Calu3 (cell line): ENCODE data around the gene NUP210. TPM values are rescaled to one million over a fixed set of nuclear protein-coding genes. Genes with fewer than 3 reads are reported as not detected.

Experiments
- BruUV-seq: library from RNA; stranded (reverse); fragments of 400-500 nt; replicated peaks from 2 replicates; lab custom pipeline; 2021; lab: Mats Ljungman, UMichigan
- CTCF ChIA-PET: fragments of 300-600 bp; sonication (Branson Sonifier 250); formaldehyde crosslinking; loops from one replicate; lab custom pipeline; 2022; ENCODE audit warnings: antibody characterized with exemption; lab: Charles Lee
- DNase-seq: peaks from one replicate; pipeline ENCODE4 v3.0.0; 2022
- H3K27ac Mint-ChIP-seq: one replicate; pipeline ENCODE4 v1.8.0; 2022; ENCODE audit warnings: mixed read lengths; ENCODE audit not compliant: unreplicated experiment
- H3K27me3 Mint-ChIP-seq: one replicate; pipeline ENCODE4 v1.8.0; 2022; ENCODE audit warnings: mixed read lengths; ENCODE audit not compliant: unreplicated experiment
- H3K36me3 Mint-ChIP-seq: one replicate; pipeline ENCODE4 v1.8.0; 2022; ENCODE audit warnings: mild to moderate bottlenecking, moderate library complexity, mixed read lengths; ENCODE audit not compliant: insufficient read depth, unreplicated experiment
- H3K4me1 Mint-ChIP-seq: one replicate; pipeline ENCODE4 v1.8.0; 2022; ENCODE audit warnings: mild to moderate bottlenecking, low read depth, mixed read lengths; ENCODE audit not compliant: unreplicated experiment
- H3K4me3 Mint-ChIP-seq: one replicate; pipeline ENCODE4 v1.8.0; 2022; ENCODE audit warnings: mild to moderate bottlenecking, low read depth, moderate library complexity, mixed read lengths; ENCODE audit not compliant: unreplicated experiment
- H3K9me3 Mint-ChIP-seq: one replicate; pipeline ENCODE4 v1.8.0; 2022; ENCODE audit warnings: low read depth, mixed read lengths; ENCODE audit not compliant: unreplicated experiment
- intact Hi-C: fragments of 100-400 bp; cut with micrococcal nuclease; formaldehyde crosslinking; loops from one replicate; pipeline ENCODE4 v1.10.0; 2022; ENCODE audit not compliant: unreplicated experiment
- total RNA-seq: library from RNA; stranded (reverse); gene quantifications from 2 replicates; pipeline ENCODE4 v1.2.3, GENCODE V29; 2022
- TF ChIP-seq, protein P1 (sequence below): fragments of 200-600 bp; IDR thresholded peaks from one replicate; pipeline ENCODE4 v1.8.0; 2022; ENCODE audit warnings: antibody characterized with exemption; ENCODE audit not compliant: unreplicated experiment

The NUP210 gene
- total RNA-seq, 1 experiment from 2014 or later: 76.9 TPM

- H3K4me1 Mint-ChIP-seq: no peaks in the 10 kb centered on the region
- intact Hi-C loops: no loop called here
- BruUV-seq: no TSS peak
- CTCF ChIA-PET: no interaction called here
- H3K27me3 Mint-ChIP-seq: no peaks in the 10 kb centered on the region
- no peak overlapping the region for H3K4me3 Mint-ChIP-seq
- TF ChIP-seq, protein P1, sequence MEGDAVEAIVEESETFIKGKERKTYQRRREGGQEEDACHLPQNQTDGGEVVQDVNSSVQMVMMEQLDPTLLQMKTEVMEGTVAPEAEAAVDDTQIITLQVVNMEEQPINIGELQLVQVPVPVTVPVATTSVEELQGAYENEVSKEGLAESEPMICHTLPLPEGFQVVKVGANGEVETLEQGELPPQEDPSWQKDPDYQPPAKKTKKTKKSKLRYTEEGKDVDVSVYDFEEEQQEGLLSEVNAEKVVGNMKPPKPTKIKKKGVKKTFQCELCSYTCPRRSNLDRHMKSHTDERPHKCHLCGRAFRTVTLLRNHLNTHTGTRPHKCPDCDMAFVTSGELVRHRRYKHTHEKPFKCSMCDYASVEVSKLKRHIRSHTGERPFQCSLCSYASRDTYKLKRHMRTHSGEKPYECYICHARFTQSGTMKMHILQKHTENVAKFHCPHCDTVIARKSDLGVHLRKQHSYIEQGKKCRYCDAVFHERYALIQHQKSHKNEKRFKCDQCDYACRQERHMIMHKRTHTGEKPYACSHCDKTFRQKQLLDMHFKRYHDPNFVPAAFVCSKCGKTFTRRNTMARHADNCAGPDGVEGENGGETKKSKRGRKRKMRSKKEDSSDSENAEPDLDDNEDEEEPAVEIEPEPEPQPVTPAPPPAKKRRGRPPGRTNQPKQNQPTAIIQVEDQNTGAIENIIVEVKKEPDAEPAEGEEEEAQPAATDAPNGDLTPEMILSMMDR: no peak
- H3K9me3 Mint-ChIP-seq: no peaks in the 10 kb centered on the region
- DNase-seq: no peak
- no peak overlapping the region for H3K27ac Mint-ChIP-seq
- H3K36me3 Mint-ChIP-seq: peaks cover 12% of the 10 kb centered on the region
These were observed 84.6 kb downstream of the NUP210 start for GRCh38 chr3:13335503-13335902.

- no peaks in the 10 kb centered on the region for H3K9me3 Mint-ChIP-seq
These were observed 85.1 kb downstream of the NUP210 start for GRCh38 chr3:13335059-13335458.

GRCh38 chr3:13333236-13333897, 86.8 kb downstream of the NUP210 start:
- H3K9me3 Mint-ChIP-seq: no peaks in the 10 kb centered on the region
- BruUV-seq: no TSS peak
- H3K36me3 Mint-ChIP-seq: peaks cover 12% of the 10 kb centered on the region
- CTCF ChIA-PET: no interaction called here
- DNase-seq: no peak
- no peaks in the 10 kb centered on the region for H3K4me1 Mint-ChIP-seq
- H3K27me3 Mint-ChIP-seq: no peaks in the 10 kb centered on the region
- intact Hi-C loops: no loop called here
- TF ChIP-seq, protein P1: no peak
- no peak overlapping the region for H3K27ac Mint-ChIP-seq
- H3K4me3 Mint-ChIP-seq: no peak overlapping the region

More at GRCh38 chr3:13335059-13335458, 85.1 kb downstream of the NUP210 start:
- Mint-ChIP-seq H3K4me3 (no peak overlapping the region), H3K36me3 (peaks cover 12% of the 10 kb centered on the region), H3K27ac (no peak overlapping the region), H3K4me1 (no peaks in the 10 kb centered on the region), H3K27me3 (no peaks in the 10 kb centered on the region)
- TF ChIP-seq, protein P1: no peak
- BruUV-seq: no TSS peak
- intact Hi-C loops: no loop called here
- no peak for DNase-seq
- CTCF ChIA-PET: no interaction called here

DNA sequence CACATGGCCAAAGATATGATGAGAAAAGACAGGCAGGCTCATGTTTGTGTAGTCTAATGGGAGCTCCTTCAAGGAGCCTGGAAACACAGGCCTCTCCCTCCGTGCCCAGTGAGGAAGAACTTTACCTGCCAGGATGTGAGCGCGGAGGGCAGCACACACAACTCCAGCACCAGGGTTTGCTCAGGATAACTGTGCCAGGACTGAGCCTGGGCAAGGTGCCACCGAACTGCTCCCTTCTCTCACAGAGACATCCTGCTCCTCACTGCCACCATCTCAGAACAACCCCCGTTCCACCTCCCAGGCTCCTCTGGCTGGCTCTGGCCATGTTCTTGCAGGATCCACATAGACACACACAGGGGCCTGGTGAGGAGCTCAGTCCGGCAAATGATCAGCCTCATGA, 87.4 kb downstream of the NUP210 start:
- DNase-seq: no peak
- H3K4me3 Mint-ChIP-seq: no peak overlapping the region
- TF ChIP-seq, protein P1: no peak
- H3K36me3 Mint-ChIP-seq: peaks cover 12% of the 10 kb centered on the region
- H3K27me3 Mint-ChIP-seq: no peaks in the 10 kb centered on the region
- no peaks in the 10 kb centered on the region for H3K9me3 Mint-ChIP-seq
- no peak overlapping the region for H3K27ac Mint-ChIP-seq
- BruUV-seq: no TSS peak
- no peaks in the 10 kb centered on the region for H3K4me1 Mint-ChIP-seq
- intact Hi-C loops: no loop called here
- CTCF ChIA-PET: no interaction called here
